Suprapubic skin (tissue), 4 donors: ENCODE data around the gene EGFR.

ENCODE experiments used
- POLR2A ChIP-seq, 2 donors: fragments of 450-650 bp; IDR thresholded peaks; one replicate each; pipeline ENCODE4 v1.6.1; 2017; ENCODE audit warnings: antibody characterized with exemption in 2 of 2, mild to moderate bottlenecking in 2 of 2, moderate library complexity in 2 of 2
- POLR2AphosphoS5 ChIP-seq, 3 donors: sonication (generic); formaldehyde crosslinking; IDR thresholded peaks; one replicate each; pipeline ENCODE4 v1.6.1; 2017; ENCODE audit warnings: antibody characterized with exemption in 3 of 3

DNA sequence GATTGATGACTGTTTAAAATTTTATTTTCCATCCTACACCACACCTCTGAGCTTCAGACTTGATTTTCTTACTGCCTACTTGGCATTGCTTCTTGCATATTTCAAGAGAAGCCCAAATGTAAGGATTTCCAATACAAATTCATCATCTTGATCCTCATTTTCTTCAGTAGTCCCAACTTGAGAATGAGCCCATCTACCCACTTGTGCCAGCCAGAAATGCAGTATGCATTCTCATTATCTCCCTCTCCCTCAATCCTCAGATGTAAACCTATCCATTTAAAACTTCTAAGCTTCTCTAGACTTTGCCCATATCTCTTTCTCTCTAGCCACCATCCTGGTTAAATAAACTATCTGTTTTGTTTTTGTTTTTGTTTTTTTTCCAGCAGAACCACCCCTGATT is 22.4 kb upstream of the EGFR start:
- TF ChIP-seq POLR2A (IDR thresholded peaks at IDR 0.05) (no peak), POLR2AphosphoS5 (IDR thresholded peaks at IDR 0.05) (no peak)
